OCI-LY3 (cell line): ENCODE results near the gene TTC21A.
"Not testable (repeated sequence)": the region's sequence is repeated elsewhere in the genome, so short reads cannot be mapped to it uniquely, and the experiment has no call there.

Experiments used
- H2AFZ ChIP-seq: fragments of 200-600, 300-600 bp; shearing (Covaris generic); 2 replicates; pipeline ENCODE4 v1.6.0; 2014; ENCODE audit warnings: antibody characterized with exemption, low read depth, low read length
- H3K27ac ChIP-seq: fragments of 200-600, 300-600 bp; sonication (generic); 2 replicates; pipeline ENCODE4 v1.5.1; 2014; ENCODE audit warnings: mild to moderate bottlenecking, low read length, moderate library complexity, mixed read lengths
- H3K27me3 ChIP-seq: fragments of 200-600, 300-600 bp; sonication (generic); 2 replicates; pipeline ENCODE4 v1.6.1; 2014; ENCODE audit warnings: low read depth, low read length, mixed read lengths
- H3K36me3 ChIP-seq: fragments of 200-600, 300-600 bp; sonication (generic); replicated peaks from 2 replicates; pipeline ENCODE3; 2014; ENCODE audit warnings: low read depth, low read length, mixed read lengths
- H3K4me1 ChIP-seq: fragments of 300-600, 200-600 bp; sonication (generic); 2 replicates; pipeline ENCODE4 v1.6.1; 2014; ENCODE audit warnings: low read length, mixed read lengths
- H3K4me2 ChIP-seq: fragments of 200-600, 300-600 bp; sonication (generic); 2 replicates; pipeline ENCODE4 v1.6.1; 2014; ENCODE audit warnings: low read length, mixed read lengths
- H3K4me3 ChIP-seq: fragments of 300-600, 200-600 bp; sonication (generic); 2 replicates; pipeline ENCODE4 v1.5.1; 2014; ENCODE audit warnings: antibody characterized with exemption, mild to moderate bottlenecking, low read length, moderate library complexity
- H3K79me2 ChIP-seq: fragments of 300-600, 200-600 bp; shearing (Covaris generic); 2 replicates; pipeline ENCODE4 v1.6.1; 2014; ENCODE audit warnings: mild to moderate bottlenecking, low read length, mixed read lengths
- H3K9ac ChIP-seq: fragments of 300-600, 200-600 bp; shearing (Covaris generic); 2 replicates; pipeline ENCODE4 v1.6.0; 2014; ENCODE audit warnings: mild to moderate bottlenecking, low read length, moderate library complexity
- H3K9me3 ChIP-seq: fragments of 200-600, 300-600 bp; shearing (Covaris generic); 2 replicates; pipeline ENCODE4 v1.6.1; 2014; ENCODE audit warnings: low read length, mixed read lengths; ENCODE audit not compliant: insufficient read depth
- H4K20me1 ChIP-seq: fragments of 200-600, 300-600 bp; sonication (generic); 2 replicates; pipeline ENCODE4 v1.6.1; 2016; ENCODE audit warnings: low read length, mixed read lengths; ENCODE audit not compliant: insufficient read depth
- CTCF ChIP-seq: fragments of 200-600, 300-600 bp; sonication (generic); IDR thresholded peaks from 2 replicates; pipeline ENCODE4 v1.5.1; 2014; ENCODE audit warnings: antibody characterized with exemption, low read length, low read depth
- EZH2phosphoT487 ChIP-seq: fragments of 200-600 bp; shearing (Covaris generic); IDR thresholded peaks from 2 replicates; pipeline ENCODE4 v1.6.1; 2018; ENCODE audit warnings: antibody characterized with exemption, mixed run types, low read depth

Gene TTC21A

GRCh38 chr3:39107388-39108199, at the start of gene TTC21A, which contains the start of gene GORASP1:
Gene TTC21A, plus strand, starts transcription at chr3:39107680. Its CDS starts 158 bp downstream, at chr3:39107838.
Gene GORASP1, minus strand, starts transcription at chr3:39107627. Its CDS starts 86 bp downstream, at chr3:39107541.
- H3K79me2 ChIP-seq = peaks cover 15% of the 10 kb centered on the region
- H4K20me1 ChIP-seq = no peaks in the 10 kb centered on the region; the same call in none of the 2 replicates
- no peaks in the 10 kb centered on the region for H3K36me3 ChIP-seq
- peak within 1 kb of the TSS; percentile 82 for H3K4me2 ChIP-seq
- H3K27me3 ChIP-seq = peaks cover 5% of the 10 kb centered on the region; the same call in 1 of the 2 replicates
- H3K4me1 ChIP-seq = peaks cover 21% of the 10 kb centered on the region
- H3K27ac ChIP-seq = peak within 1 kb of the TSS; percentile 43
- peak within 1 kb of the TSS; percentile 77 for H3K9ac ChIP-seq
- H2AFZ ChIP-seq = peak within 1 kb of the TSS; percentile 78
- no peaks in the 10 kb centered on the region for H3K9me3 ChIP-seq
- TF ChIP-seq EZH2phosphoT487 (no peak), CTCF (no peak)
- peak within 1 kb of the TSS; percentile 90 for H3K4me3 ChIP-seq

- not testable (repeated sequence) for H4K20me1 ChIP-seq, H2AFZ ChIP-seq, H3K36me3 ChIP-seq, H3K9me3 ChIP-seq, H3K4me3 ChIP-seq, H3K4me2 ChIP-seq, H3K27ac ChIP-seq, H3K27me3 ChIP-seq, H3K9ac ChIP-seq
- Histone ChIP-seq H3K4me1 (peaks cover 18% of the 10 kb centered on the region), H3K79me2 (peaks cover 39% of the 10 kb centered on the region)
These were observed 46.3 kb upstream of the TTC21A start for GRCh38 chr3:39061228-39061627.

GRCh38 chr3:39062180-39062579, 45.3 kb upstream of the TTC21A start:
- no peaks in the 10 kb centered on the region for H3K27me3 ChIP-seq
- no peak overlapping the region for H3K27ac ChIP-seq
- no peak overlapping the region for H3K9ac ChIP-seq
- no peak overlapping the region for H3K4me2 ChIP-seq
- peaks cover 4% of the 10 kb centered on the region; the same call in 1 of the 2 replicates for H4K20me1 ChIP-seq
- H3K9me3 ChIP-seq = no peaks in the 10 kb centered on the region
- H3K36me3 ChIP-seq = peaks cover 8% of the 10 kb centered on the region
- TF ChIP-seq EZH2phosphoT487 = no peak
- no peak for TF ChIP-seq CTCF
- peaks cover 35% of the 10 kb centered on the region for H3K79me2 ChIP-seq
- H3K4me1 ChIP-seq = peaks cover 9% of the 10 kb centered on the region
- no peak overlapping the region for H3K4me3 ChIP-seq
- H2AFZ ChIP-seq = no peak overlapping the region

GRCh38 chr3:39063143-39063542, 44.3 kb upstream of the TTC21A start:
- Histone ChIP-seq H4K20me1 (peaks cover 4% of the 10 kb centered on the region; the same call in 1 of the 2 replicates), H3K4me3 (no peak overlapping the region), H3K4me2 (no peak overlapping the region), H3K9me3 (no peaks in the 10 kb centered on the region), H3K4me1 (peaks cover 9% of the 10 kb centered on the region), H3K9ac (no peak overlapping the region), H3K36me3 (peaks cover 12% of the 10 kb centered on the region), H3K27me3 (no peaks in the 10 kb centered on the region), H3K27ac (no peak overlapping the region), H2AFZ (no peak overlapping the region), H3K79me2 (peaks cover 32% of the 10 kb centered on the region)
- TF ChIP-seq CTCF (no peak), EZH2phosphoT487 (no peak)
